Right lobe of liver (tissue), 6 donors: ENCODE results near the gene ALS2CL. TPM values are rescaled to one million over a fixed set of nuclear protein-coding genes. Genes with fewer than 3 reads are reported as not detected.

Experiments used
- ATAC-seq, 4 donors: fragments of 200-7000 bp; cut with Tn5 transposase; one replicate each; pipeline ENCODE4 v1.9.1; 2020; ENCODE audit warnings: mild to moderate bottlenecking in 4 of 4, moderate library complexity in 4 of 4
- DNase-seq, 3 donors: peaks; one replicate each; pipeline ENCODE4 v3.0.0-alpha.2; 2020
- H3K27ac ChIP-seq, 3 donors: fragments of 200-600 bp; one replicate each; pipeline ENCODE4 v1.8.0; 2022
- H3K27me3 ChIP-seq, 2 donors: fragments of 200-600 bp; one replicate each; pipeline ENCODE4 v1.8.0; 2022
- H3K36me3 ChIP-seq, 4 donors: fragments of 200-600 bp; sonication (generic) in 1 of 4; one replicate each; pipeline versions ENCODE4 v1.5.1 to v1.8.0; 2017 to 2022; ENCODE audit warnings: control low read depth in 1 of 4
- H3K4me1 ChIP-seq, 4 donors: fragments of 200-600 bp; sonication (generic) in 1 of 4; one replicate each; pipeline versions ENCODE4 v1.5.1 to v1.8.0; 2017 to 2022; ENCODE audit warnings: control low read depth in 1 of 4
- H3K4me3 ChIP-seq, 3 donors: fragments of 200-600 bp; one replicate each; pipeline ENCODE4 v1.8.0; 2022
- H3K9me3 ChIP-seq, 4 donors: fragments of 200-600 bp; sonication (generic) in 1 of 4; one replicate each; pipeline versions ENCODE4 v1.5.1 to v1.8.0; 2017 to 2022; ENCODE audit warnings: control low read depth in 1 of 4
- CTCF ChIP-seq, 4 donors: fragments of 200-600 bp in 3 of 4; fragments of 450-650 bp in 1 of 4; IDR thresholded peaks; one replicate each; pipeline versions ENCODE4 v1.5.1 to v1.8.0; 2016 to 2022; ENCODE audit warnings: antibody characterized with exemption in 4 of 4, mild to moderate bottlenecking in 2 of 4
- POLR2A ChIP-seq: fragments of 450-650 bp; IDR thresholded peaks from one replicate; pipeline ENCODE4 v1.6.1; 2017; ENCODE audit warnings: antibody characterized with exemption, mild to moderate bottlenecking
- WGBS: methylation state at CpG from one replicate; pipeline ENCODE4 v1.1.6; 2018; ENCODE audit warnings: low coverage, low lambda C conversion rate; ENCODE audit not compliant: insufficient coverage; ENCODE audit errors: missing lambda C conversion rate; 5-methylcytosine and 5-hydroxymethylcytosine counted together
- intact Hi-C, 2 donors: fragments of 100-400 bp; cut with DNase I; formaldehyde crosslinking; loops; one replicate each; pipeline versions ENCODE4 v1.11.2 to v1.14.1; 2022
- total RNA-seq, 6 experiments: library from RNA; depleted of rRNA in 2 of 6; stranded (reverse); fragments of >200 nt in 2 of 6; fragmentation: NEBNext Ultra II Directional in 3 of 6; extraction: Animal tissue kit (Norgen Biotek cat#: 25700) in 3 of 6; gene quantifications; one replicate each; pipeline versions ENCODE4 v1.1.0 to v1.2.4, GENCODE V29; 2016 to 2023
- donor health status: DM: no; HTN: yes; CAD: no.
- donor health status: DM: no; HTN: no; CAD: no.
- donor health status: DM: no; HTN: no; CAD: no.
- donor health status: DM: no; HTN: yes; CAD: no.
- donor health status: DM: no; HTN: yes; CAD: no.

ALS2CL gene
- total RNA-seq, 6 experiments from 2014 or later, result 12.3 to 19.1 (median 15.9) TPM

GRCh38 chr3:46709157-46709654 lies 15.7 kb upstream of the ALS2CL start:
- Histone ChIP-seq H3K9me3 (no peaks in the 10 kb centered on the region), H3K4me3 (no peak overlapping the region), H3K36me3 (no peaks in the 10 kb centered on the region), H3K27ac (no peak overlapping the region), H3K4me1 (no peaks in the 10 kb centered on the region), H3K27me3 (no peaks in the 10 kb centered on the region)
- ATAC-seq, result no peak
- no peak for TF ChIP-seq POLR2A
- TF ChIP-seq CTCF (IDR thresholded peaks at IDR 0.05), result no peak
- intact Hi-C loops, result loop anchor here in 1 of 2 donors (5.0 kb wide), 1 partner anchor 193 kb away; no protein-coding TSS in a partner anchor
- no peak for DNase-seq
- 36% methylated on average over 1 of the region's 7 CpGs for WGBS

- TF ChIP-seq POLR2A, result no peak
- no peak for TF ChIP-seq CTCF (IDR thresholded peaks at IDR 0.05)
- Histone ChIP-seq H3K9me3 (no peaks in the 10 kb centered on the region), H3K4me3 (no peak overlapping the region), H3K27me3 (no peaks in the 10 kb centered on the region), H3K36me3 (no peaks in the 10 kb centered on the region), H3K27ac (no peak overlapping the region), H3K4me1 (no peaks in the 10 kb centered on the region)
- no peak for ATAC-seq
- intact Hi-C loops, result loop anchor here in 1 of 2 donors (5.0 kb wide), 1 partner anchor 194 kb away; no protein-coding TSS in a partner anchor
- WGBS, result no CpG with 5 or more reads among the region's 11 CpGs
- peak in 2 of 3 donors; percentile 31 to 37 for DNase-seq
These were observed 15.1 kb upstream of the ALS2CL start for GRCh38 chr3:46708401-46709156.

GRCh38 chr3:46707601-46708011 lies 14.1 kb upstream of the ALS2CL start:
- no peak for ATAC-seq
- intact Hi-C loops, result loop anchor here in 1 of 2 donors (5.0 kb wide), 1 partner anchor 195 kb away; no protein-coding TSS in a partner anchor
- H3K9me3 ChIP-seq, result no peaks in the 10 kb centered on the region
- H3K36me3 ChIP-seq, result no peaks in the 10 kb centered on the region
- H3K27ac ChIP-seq, result no peak overlapping the region
- TF ChIP-seq CTCF (IDR thresholded peaks at IDR 0.05) (no peak), POLR2A (no peak)
- WGBS, result 100% methylated on average over 1 of the region's 7 CpGs
- H3K4me3 ChIP-seq, result no peak overlapping the region
- peak in 2 of 3 donors; percentile 34 to 41 for DNase-seq
- H3K27me3 ChIP-seq, result no peaks in the 10 kb centered on the region
- H3K4me1 ChIP-seq, result no peaks in the 10 kb centered on the region

DNA sequence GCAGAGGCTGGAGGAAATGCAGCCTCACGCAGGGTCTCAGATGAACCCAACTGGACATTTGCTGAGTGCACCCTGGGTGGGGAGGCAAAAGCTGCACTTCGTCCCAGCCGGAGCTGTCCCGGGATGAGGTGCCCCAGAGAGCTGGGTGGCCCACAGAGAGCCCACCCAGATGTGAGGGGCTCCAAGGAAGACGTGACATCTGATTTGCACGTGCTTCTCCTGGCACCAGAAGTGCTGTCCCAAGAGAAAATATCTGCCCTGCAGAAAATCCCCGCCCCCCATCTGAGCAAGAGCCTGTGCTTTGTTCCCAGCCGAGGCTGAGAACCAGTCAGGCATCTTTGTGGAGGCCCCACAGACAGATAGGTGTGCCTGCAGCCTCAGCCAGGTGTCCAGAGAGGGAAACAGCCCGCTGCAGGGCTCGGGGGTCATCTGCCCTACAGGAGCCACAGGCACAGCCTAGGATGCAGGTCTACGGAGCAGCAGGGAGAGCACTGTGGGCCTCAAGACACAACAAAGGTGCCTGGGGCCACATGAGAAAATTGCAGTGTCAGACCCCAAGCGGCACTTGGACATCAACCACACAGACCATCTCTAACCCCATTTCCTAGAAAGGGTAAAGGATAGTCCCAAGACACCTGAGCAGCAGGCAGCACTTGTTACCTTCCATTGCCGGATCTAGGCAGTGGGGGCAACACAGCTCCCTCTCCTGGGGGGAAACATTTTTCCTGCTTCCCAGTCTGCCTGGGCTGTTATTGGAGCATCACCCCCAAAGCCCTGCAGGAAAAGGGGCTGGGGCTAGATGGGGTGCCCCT lies 13.5 kb upstream of the ALS2CL start:
- intact Hi-C loops, result loop anchor here in 1 of 2 donors (5.0 kb wide), 1 partner anchor 195 kb away; no protein-coding TSS in a partner anchor
- TF ChIP-seq CTCF (IDR thresholded peaks at IDR 0.05), result no peak
- Histone ChIP-seq H3K4me1 (no peaks in the 10 kb centered on the region), H3K27ac (no peak overlapping the region), H3K4me3 (no peak overlapping the region), H3K27me3 (no peaks in the 10 kb centered on the region), H3K9me3 (no peaks in the 10 kb centered on the region), H3K36me3 (no peaks in the 10 kb centered on the region)
- peak in 2 of 3 donors; percentile 39 to 43 for DNase-seq
- no peak for ATAC-seq
- WGBS, result no CpG with 5 or more reads among the region's 13 CpGs
